GM23338 (cell line): ENCODE data around the gene PARVB. TPM values are rescaled to one million over a fixed set of nuclear protein-coding genes. Genes with fewer than 3 reads are reported as not detected.

Experiments
- ATAC-seq: fragments of 200-7000 bp; cut with Tn5 transposase; 3 replicates; pipeline ENCODE4 v1.9.1; 2020
- DNase-seq: peaks from one replicate; pipeline ENCODE4 v3.0.0-alpha.2; 2015; ENCODE audit warnings: low spot score
- H2AFZ ChIP-seq: fragments of 200-600 bp; sonication (generic); 2 replicates; pipeline ENCODE4 v1.8.0; 2016; ENCODE audit warnings: antibody characterized with exemption, mild to moderate bottlenecking, moderate library complexity
- H3F3A ChIP-seq: fragments of 200-600 bp; sonication (generic); replicated peaks from 2 replicates; pipeline ENCODE4 v1.8.0; 2017; ENCODE audit warnings: antibody characterized with exemption, mixed run types, low read depth
- H3K27ac ChIP-seq: fragments of 200-600 bp; sonication (generic); 2 replicates; pipeline ENCODE4 v1.6.1; 2016; ENCODE audit warnings: low read depth
- H3K27me3 ChIP-seq: fragments of 200-600 bp; sonication (generic); 2 replicates; pipeline ENCODE4 v1.8.0; 2016; ENCODE audit warnings: mild to moderate bottlenecking, mixed run types, moderate library complexity; ENCODE audit not compliant: insufficient read depth
- H3K36me3 ChIP-seq: fragments of 200-600 bp; sonication (generic); 2 replicates; pipeline ENCODE4 v1.8.0; 2016; ENCODE audit warnings: mild to moderate bottlenecking; ENCODE audit not compliant: insufficient read depth
- H3K4me1 ChIP-seq: fragments of 200-600 bp; sonication (generic); 2 replicates; pipeline ENCODE4 v1.8.0; 2016; ENCODE audit warnings: mild to moderate bottlenecking, moderate library complexity; ENCODE audit not compliant: insufficient read depth
- H3K4me2 ChIP-seq: fragments of 200-600 bp; sonication (generic); 2 replicates; pipeline ENCODE4 v1.7.1; 2017; ENCODE audit warnings: mixed run types
- H3K4me3 ChIP-seq: fragments of 200-600 bp; sonication (generic); 2 replicates; pipeline ENCODE4 v1.6.1; 2016; ENCODE audit warnings: mixed run types
- H3K79me2 ChIP-seq: fragments of 200-600 bp; sonication (generic); replicated peaks from 2 replicates; pipeline ENCODE4 v1.8.0; 2017; ENCODE audit warnings: mild to moderate bottlenecking; ENCODE audit not compliant: insufficient read depth
- H3K9me2 ChIP-seq: fragments of 200-600 bp; sonication (generic); 2 replicates; pipeline ENCODE4 v1.8.0; 2017; ENCODE audit not compliant: insufficient read depth
- H4K20me1 ChIP-seq: fragments of 200-600 bp; sonication (generic); replicated peaks from 2 replicates; pipeline ENCODE4 v1.8.0; 2017; ENCODE audit warnings: mild to moderate bottlenecking; ENCODE audit not compliant: insufficient read depth
- H3K27ac Mint-ChIP-seq: 2 replicates; pipeline ENCODE4 v1.8.0; 2020; ENCODE audit warnings: inconsistent platforms, mild to moderate bottlenecking, moderate library complexity, mixed read lengths
- H3K27me3 Mint-ChIP-seq: 3 replicates; pipeline ENCODE4 v1.8.0; 2022; ENCODE audit warnings: low read depth, mild to moderate bottlenecking, moderate library complexity, mixed read lengths, inconsistent platforms; ENCODE audit not compliant: insufficient read depth, poor library complexity
- H3K36me3 Mint-ChIP-seq: 3 replicates; pipeline ENCODE4 v1.8.0; 2021; ENCODE audit warnings: low read depth, mild to moderate bottlenecking, inconsistent platforms, moderate library complexity, mixed read lengths
- H3K4me1 Mint-ChIP-seq: 3 replicates; pipeline ENCODE4 v1.8.0; 2020; ENCODE audit warnings: mild to moderate bottlenecking, inconsistent platforms, mixed read lengths
- H3K4me3 Mint-ChIP-seq: 3 replicates; pipeline ENCODE4 v1.8.0; 2021; ENCODE audit warnings: moderate library complexity, mild to moderate bottlenecking, inconsistent platforms, mixed read lengths
- H3K9me3 Mint-ChIP-seq: 3 replicates; pipeline ENCODE4 v1.8.0; 2020; ENCODE audit warnings: moderate library complexity, mild to moderate bottlenecking, inconsistent platforms, mixed read lengths
- CREB1 ChIP-seq: fragments of 250-450 bp; sonication (Bioruptor Pico); IDR thresholded peaks from 2 replicates; pipeline ENCODE4 v1.5.0; 2020; ENCODE audit warnings: low read depth, mild to moderate bottlenecking, moderate library complexity
- CTCF ChIP-seq, 2 experiments: fragments of 200-600 bp in 1 of 2; sonication (generic) in 1 of 2; conservative IDR thresholded peaks; 2 replicates each; pipeline versions ENCODE4 v1.5.1 to v1.6.1; 2016 to 2017; ENCODE audit warnings: antibody characterized with exemption in 2 of 2, low read depth in 2 of 2, mild to moderate bottlenecking in 2 of 2, moderate library complexity in 1 of 2
- ETS1 ChIP-seq: IDR thresholded peaks from 2 replicates; pipeline ENCODE4 v1.6.1; 2016; ENCODE audit warnings: antibody characterized with exemption
- EZH2 ChIP-seq: fragments of 200-600 bp; sonication (generic); IDR thresholded peaks from one replicate; pipeline ENCODE4 v1.8.0; 2017; ENCODE audit warnings: antibody characterized with exemption, mild to moderate bottlenecking, low read depth; ENCODE audit not compliant: unreplicated experiment
- EZH2phosphoT487 ChIP-seq: fragments of 200-600 bp; sonication (generic); IDR thresholded peaks from one replicate; pipeline ENCODE4 v1.8.1; 2018; ENCODE audit warnings: antibody characterized with exemption; ENCODE audit not compliant: unreplicated experiment
- JUNB ChIP-seq: IDR thresholded peaks from one replicate; pipeline ENCODE4 v1.6.1; 2016; ENCODE audit warnings: antibody characterized with exemption; ENCODE audit not compliant: unreplicated experiment
- NANOG ChIP-seq: IDR thresholded peaks from 2 replicates; pipeline ENCODE4 v1.6.1; 2016; ENCODE audit warnings: antibody characterized with exemption, borderline replicate concordance
- POLR2AphosphoS5 ChIP-seq: IDR thresholded peaks from 2 replicates; pipeline ENCODE4 v1.6.1; 2016; ENCODE audit warnings: antibody characterized with exemption, low read depth
- REST ChIP-seq: IDR thresholded peaks from one replicate; pipeline ENCODE4 v1.6.1; 2018; ENCODE audit warnings: antibody characterized with exemption; ENCODE audit not compliant: unreplicated experiment
- STAT1 ChIP-seq: IDR thresholded peaks from one replicate; pipeline ENCODE4 v1.6.1; 2016; ENCODE audit warnings: antibody characterized with exemption; ENCODE audit not compliant: unreplicated experiment
- ZNF114 ChIP-seq: fragments of 250-450 bp; sonication (Bioruptor Pico); IDR thresholded peaks from 2 replicates; pipeline ENCODE4 v1.5.0; 2020; ENCODE audit warnings: mild to moderate bottlenecking, moderate library complexity
- ZNF331 ChIP-seq: fragments of 250-450 bp; sonication (Bioruptor Pico); IDR thresholded peaks from 2 replicates; pipeline ENCODE4 v1.5.0; 2020; ENCODE audit warnings: low read depth, mild to moderate bottlenecking, moderate library complexity
- ZNF462 ChIP-seq: fragments of 250-450 bp; sonication (Bioruptor Pico); IDR thresholded peaks from 2 replicates; pipeline ENCODE4 v1.5.0; 2020; ENCODE audit warnings: mild to moderate bottlenecking, moderate library complexity
- polyA plus RNA-seq: library from polyadenylated mRNA; unstranded; fragments of >200 nt; fragmentation: Nextera tagmentation; extraction: Ambion mirVana; gene quantifications from 2 replicates; pipeline ENCODE4 v1.2.1, GENCODE V29; 2016
- total RNA-seq: library from RNA; depleted of rRNA; stranded (reverse); fragments of >200 nt; shearing (Covaris generic); gene quantifications from 2 replicates; pipeline ENCODE4 v1.2.3, GENCODE V29; 2014

Gene PARVB
- total and polyA plus RNA-seq, 2 experiments from 2014 or later: 4.3 to 7.7 TPM

GRCh38 chr22:44207981-44208317, 183.8 kb downstream of the PARVB start:
- Mint-ChIP-seq H3K4me1 (no peaks in the 10 kb centered on the region; the same call in 2 of the 3 replicates), H3K4me3 (no peak overlapping the region), H3K36me3 (no peaks in the 10 kb centered on the region), H3K27me3 (peaks cover 5% of the 10 kb centered on the region), H3K27ac (no peak overlapping the region), H3K9me3 (peaks cover 3% of the 10 kb centered on the region; the same call in 1 of the 3 replicates)
- H4K20me1 ChIP-seq: no peaks in the 10 kb centered on the region
- H3K4me2 ChIP-seq: no peak overlapping the region
- no peaks in the 10 kb centered on the region for H3K36me3 ChIP-seq
- H3K27ac ChIP-seq: no peak overlapping the region
- no peak overlapping the region for H2AFZ ChIP-seq
- no peaks in the 10 kb centered on the region for H3K79me2 ChIP-seq
- no peaks in the 10 kb centered on the region; the same call in 1 of the 2 replicates for H3K9me2 ChIP-seq
- H3K4me3 ChIP-seq: no peak overlapping the region
- DNase-seq: no peak
- no peaks in the 10 kb centered on the region for H3F3A ChIP-seq
- no peaks in the 10 kb centered on the region for H3K4me1 ChIP-seq
- no peaks in the 10 kb centered on the region for H3K27me3 ChIP-seq
- ATAC-seq: no peak
- TF ChIP-seq CTCF (conservative IDR thresholded peaks at IDR 0.05; ENCODE audit: low read depth in 2 of 2) (no peak), ZNF331 (CRISPR knock-in tag) (no peak), ZNF114 (no peak), STAT1 (no peak), REST (no peak), CREB1 (no peak), ETS1 (no peak), POLR2AphosphoS5 (no peak), ZNF462 (CRISPR knock-in tag) (no peak), EZH2phosphoT487 (no peak), NANOG (no peak), JUNB (no peak), EZH2 (no peak)
